Mucosa of descending colon (tissue), 3 donors: ENCODE results near the gene CEP135. TPM values are rescaled to one million over a fixed set of nuclear protein-coding genes. Genes with fewer than 3 reads are reported as not detected.

Source experiments
- ATAC-seq: fragments of 200-7000 bp; cut with Tn5 transposase; one replicate; pipeline ENCODE4 v1.9.1; 2020; ENCODE audit warnings: mild to moderate bottlenecking, moderate library complexity
- DNase-seq, 3 donors: peaks; one replicate each; pipeline ENCODE4 v3.0.0-alpha.2; 2020
- H3K36me3 ChIP-seq: fragments of 200-600 bp; one replicate; pipeline ENCODE4 v1.8.0; 2021; ENCODE audit warnings: low read depth, mild to moderate bottlenecking
- H3K4me1 ChIP-seq: fragments of 200-600 bp; one replicate; pipeline ENCODE4 v1.8.0; 2021; ENCODE audit warnings: low read depth, mild to moderate bottlenecking
- H3K4me3 ChIP-seq: fragments of 200-600 bp; one replicate; pipeline ENCODE4 v1.8.0; 2021; ENCODE audit warnings: mild to moderate bottlenecking
- H3K9me3 ChIP-seq: fragments of 200-600 bp; one replicate; pipeline ENCODE4 v1.8.0; 2021; ENCODE audit warnings: mild to moderate bottlenecking
- CTCF ChIP-seq: fragments of 200-600 bp; IDR thresholded peaks from one replicate; pipeline ENCODE4 v1.8.0; 2022; ENCODE audit warnings: antibody characterized with exemption, mild to moderate bottlenecking
- intact Hi-C, 2 donors: fragments of 100-400 bp; cut with DNase I in 1 of 2; cut with micrococcal nuclease in 1 of 2; formaldehyde crosslinking; loops; one replicate each; pipeline versions ENCODE4 v1.11.0 to v1.11.1; 2022; cut with DNase I, micrococcal nuclease
- total RNA-seq, 3 donors: library from RNA; stranded (reverse); fragmentation: NEBNext Ultra II Directional in 2 of 3; extraction: Animal tissue kit (Norgen Biotek cat#: 25700) in 2 of 3; gene quantifications; one replicate each; pipeline versions ENCODE4 v1.2.1 to v1.2.4, GENCODE V29; 2021 to 2023
- donor health status: DM: no; HTN: no; CAD: no; lungs with moderate emphysema.
- donor health status: DM: no; HTN: no; CAD: no.
- donor health status: DM: no; HTN: yes; CAD: no.

CEP135 gene
- total RNA-seq, 3 donors from 2014 or later = 3.8 to 6.9 (median 5.9) TPM

- intact Hi-C loops = no loop called here
- no peaks in the 10 kb centered on the region for H3K4me1 ChIP-seq
- no peak overlapping the region for H3K4me3 ChIP-seq
- DNase-seq = no peak
- no peak for ATAC-seq
- no peaks in the 10 kb centered on the region for H3K9me3 ChIP-seq
- no peak for TF ChIP-seq CTCF
- H3K36me3 ChIP-seq = no peaks in the 10 kb centered on the region
Observed at GRCh38 chr4:55996646-55997045, 47.9 kb downstream of the CEP135 start.

- intact Hi-C loops = no loop called here
- Histone ChIP-seq H3K36me3 (no peaks in the 10 kb centered on the region), H3K4me3 (no peak overlapping the region), H3K9me3 (no peaks in the 10 kb centered on the region), H3K4me1 (no peaks in the 10 kb centered on the region)
- ATAC-seq = no peak
- TF ChIP-seq CTCF = no peak
- DNase-seq = no peak
Observed at GRCh38 chr4:56003606-56004005, 54.9 kb downstream of the CEP135 start.

- intact Hi-C loops = no loop called here
- TF ChIP-seq CTCF = no peak
- no peaks in the 10 kb centered on the region for H3K36me3 ChIP-seq
- no peaks in the 10 kb centered on the region for H3K4me1 ChIP-seq
- no peak for ATAC-seq
- H3K4me3 ChIP-seq = no peak overlapping the region
- H3K9me3 ChIP-seq = no peaks in the 10 kb centered on the region
- DNase-seq = no peak
Observed at GRCh38 chr4:56004235-56004634, 55.5 kb downstream of the CEP135 start.

- ATAC-seq = no peak
Observed at GRCh38 chr4:56007154-56007553, 58.4 kb downstream of the CEP135 start.

GRCh38 chr4:56008206-56008605, 59.5 kb downstream of the CEP135 start:
- Histone ChIP-seq H3K4me1 (no peaks in the 10 kb centered on the region), H3K4me3 (no peak overlapping the region), H3K36me3 (no peaks in the 10 kb centered on the region), H3K9me3 (no peaks in the 10 kb centered on the region)
- DNase-seq = no peak
- ATAC-seq = no peak
- no peak for TF ChIP-seq CTCF
- intact Hi-C loops = no loop called here

More at GRCh38 chr4:56007154-56007553, 58.4 kb downstream of the CEP135 start:
- no peak for DNase-seq
- no peaks in the 10 kb centered on the region for H3K9me3 ChIP-seq
- H3K4me1 ChIP-seq = no peaks in the 10 kb centered on the region
- no peaks in the 10 kb centered on the region for H3K36me3 ChIP-seq
- TF ChIP-seq CTCF = no peak
- no peak overlapping the region for H3K4me3 ChIP-seq
- intact Hi-C loops = no loop called here

GRCh38 chr4:56026596-56026995, 77.9 kb downstream of the CEP135 start:
- DNase-seq (no peak), ATAC-seq (no peak)
- no peaks in the 10 kb centered on the region for H3K4me1 ChIP-seq
- H3K9me3 ChIP-seq = no peaks in the 10 kb centered on the region
- intact Hi-C loops = no loop called here
- no peak for TF ChIP-seq CTCF
- no peaks in the 10 kb centered on the region for H3K36me3 ChIP-seq
- no peak overlapping the region for H3K4me3 ChIP-seq
